Measurements from ENCODE around the gene IL4R. TPM values are rescaled to one million over a fixed set of nuclear protein-coding genes. Genes with fewer than 3 reads are reported as not detected.

The IL4R gene
- total and polyA plus RNA-seq, 10 donors = 39.3 to 319 (median 160) TPM

- Histone ChIP-seq H3K4me3 (no peak overlapping the region), H3K27me3 (replicated peaks in 1 of 7) (no peaks in the 10 kb centered on the region), H3K27ac (peak overlapping the region in 7 of 8 donors; percentile 55 to 100 (median 94)), H3K4me1 (peaks cover 79 to 100% (median 99%) of the 10 kb centered on the region in 6 donors), H3K36me3 (peaks cover 0 to 37% (median 1%) of the 10 kb centered on the region in 6 donors), H3K9me3 (no peaks in the 10 kb centered on the region)
- intact Hi-C loops (cut with DNase I; ENCODE audit: low total_unique reads) = no loop called here
- WGBS, 5 donors = 77 to 87% (median 85%) methylated on average over 12 of the region's 12 CpGs
- TF ChIP-seq POLR2AphosphoS5 (IDR thresholded peaks at IDR 0.05) (peak in 2 of 3 donors; percentile 35 to 64), CTCF (IDR thresholded peaks at IDR 0.05 in 8 of 11, conservative IDR thresholded peaks at IDR 0.05 in 3 of 11) (no peak), POLR2A (IDR thresholded peaks at IDR 0.05) (no peak)
- DNase-seq = peak; percentile 58
Measured at GRCh38 chr16:27324851-27325301, 11.1 kb downstream of the IL4R start.

- H3K27me3 ChIP-seq (replicated peaks in 1 of 7) = no peaks in the 10 kb centered on the region
- no peak overlapping the region for H3K4me3 ChIP-seq
- no peak for TF ChIP-seq CTCF (IDR thresholded peaks at IDR 0.05 in 8 of 11, conservative IDR thresholded peaks at IDR 0.05 in 3 of 11)
- TF ChIP-seq POLR2AphosphoS5 (IDR thresholded peaks at IDR 0.05) = no peak
- no peak for TF ChIP-seq POLR2A (IDR thresholded peaks at IDR 0.05)
- intact Hi-C loops (cut with DNase I; ENCODE audit: low total_unique reads) = no loop called here
- WGBS, 5 donors = 90 to 93% (median 93%) methylated on average over 8 of the region's 8 CpGs
- peaks cover 0 to 39% (median 9%) of the 10 kb centered on the region in 6 donors for H3K36me3 ChIP-seq
- H3K4me1 ChIP-seq = peaks cover 82 to 100% (median 98%) of the 10 kb centered on the region in 6 donors
- H3K9me3 ChIP-seq = no peaks in the 10 kb centered on the region
- peak; percentile 37 for DNase-seq
- H3K27ac ChIP-seq = peak overlapping the region in 7 of 8 donors; percentile 85 to 100 (median 94)
Measured at GRCh38 chr16:27325736-27326135, 12.0 kb downstream of the IL4R start.

- Histone ChIP-seq H3K9me3 (no peaks in the 10 kb centered on the region), H3K27ac (peak overlapping the region; percentile 79 to 100 (median 94)), H3K27me3 (replicated peaks in 1 of 7) (no peaks in the 10 kb centered on the region), H3K4me3 (peak overlapping the region in 1 of 8 donors; percentile 56), H3K36me3 (peaks cover 0 to 44% (median 13%) of the 10 kb centered on the region in 6 donors), H3K4me1 (peaks cover 86 to 100% (median 98%) of the 10 kb centered on the region in 6 donors)
- no peak for TF ChIP-seq POLR2AphosphoS5 (IDR thresholded peaks at IDR 0.05)
- no peak for TF ChIP-seq CTCF (IDR thresholded peaks at IDR 0.05 in 8 of 11, conservative IDR thresholded peaks at IDR 0.05 in 3 of 11)
- no peak for TF ChIP-seq POLR2A (IDR thresholded peaks at IDR 0.05)
- 67 to 86% (median 68%) methylated on average over 6 of the region's 6 CpGs for WGBS, 5 donors
- DNase-seq = no peak
- intact Hi-C loops (cut with DNase I; ENCODE audit: low total_unique reads) = no loop called here
Measured at GRCh38 chr16:27326251-27326650, 12.5 kb downstream of the IL4R start.

- Histone ChIP-seq H3K36me3 (peaks cover 0 to 51% (median 19%) of the 10 kb centered on the region in 6 donors), H3K4me1 (peaks cover 86 to 100% (median 98%) of the 10 kb centered on the region in 6 donors), H3K9me3 (no peaks in the 10 kb centered on the region), H3K4me3 (peak overlapping the region in 4 of 8 donors; percentile 2 to 56 (median 22)), H3K27ac (peak overlapping the region; percentile 79 to 100 (median 94)), H3K27me3 (replicated peaks in 1 of 7) (no peaks in the 10 kb centered on the region)
- TF ChIP-seq POLR2A (IDR thresholded peaks at IDR 0.05) (no peak), CTCF (IDR thresholded peaks at IDR 0.05 in 8 of 11, conservative IDR thresholded peaks at IDR 0.05 in 3 of 11) (peak in 4 of 11 experiments; percentile 7 to 44 (median 25)), POLR2AphosphoS5 (IDR thresholded peaks at IDR 0.05) (peak; percentile 62 to 84 (median 82))
- peak; percentile 89 for DNase-seq
- intact Hi-C loops (cut with DNase I; ENCODE audit: low total_unique reads) = no loop called here
- WGBS, 5 donors = 13 to 27% (median 18%) methylated on average over 10 to 19 of the region's 19 CpGs
Measured at GRCh38 chr16:27326738-27327585, 13.2 kb downstream of the IL4R start.

All from spleen (tissue), 11 donors.